Cardiac fibroblast (primary cell): ENCODE data around the gene SDCCAG8.

ENCODE experiments used
- DNase-seq, 2 donors: peaks; one replicate each; pipeline versions ENCODE4 v3.0.0 to v3.0.0-alpha.2; 2010; ENCODE audit warnings: low read depth in 2 of 2
- H3K4me3 ChIP-seq, 2 donors: replicated peaks in 1 of 2; 1 replicate in 1 of 2; 2 replicates in 1 of 2; pipeline ENCODE4 v1.5.1; 2011; ENCODE audit warnings: low read depth in 2 of 2, low read length in 2 of 2, mild to moderate bottlenecking in 2 of 2, moderate library complexity in 1 of 2
- TF ChIP-seq, protein P1 (sequence below): IDR thresholded peaks from one replicate; pipeline ENCODE4 v1.5.1; 2011; ENCODE audit warnings: low read depth, mild to moderate bottlenecking, low read length, inconsistent platforms

SDCCAG8 gene

DNA sequence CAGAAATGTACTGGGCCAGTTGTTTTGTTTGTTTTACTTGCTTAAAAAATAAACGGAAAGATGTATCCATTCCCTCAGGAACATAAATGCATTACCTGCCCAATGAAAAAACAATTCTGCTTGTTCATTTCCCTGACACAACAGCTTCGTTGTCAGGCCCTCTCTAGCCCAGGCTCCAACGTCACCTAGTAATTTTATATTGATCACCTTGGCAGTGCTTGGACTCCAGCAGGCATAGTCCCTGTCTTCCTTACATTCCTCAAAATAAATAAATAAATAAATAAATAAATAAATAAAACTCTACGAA, 2.0 kb upstream of the SDCCAG8 start:
- peak overlapping the region; percentile 91 to 92 for H3K4me3 ChIP-seq
- TF ChIP-seq, protein P1, sequence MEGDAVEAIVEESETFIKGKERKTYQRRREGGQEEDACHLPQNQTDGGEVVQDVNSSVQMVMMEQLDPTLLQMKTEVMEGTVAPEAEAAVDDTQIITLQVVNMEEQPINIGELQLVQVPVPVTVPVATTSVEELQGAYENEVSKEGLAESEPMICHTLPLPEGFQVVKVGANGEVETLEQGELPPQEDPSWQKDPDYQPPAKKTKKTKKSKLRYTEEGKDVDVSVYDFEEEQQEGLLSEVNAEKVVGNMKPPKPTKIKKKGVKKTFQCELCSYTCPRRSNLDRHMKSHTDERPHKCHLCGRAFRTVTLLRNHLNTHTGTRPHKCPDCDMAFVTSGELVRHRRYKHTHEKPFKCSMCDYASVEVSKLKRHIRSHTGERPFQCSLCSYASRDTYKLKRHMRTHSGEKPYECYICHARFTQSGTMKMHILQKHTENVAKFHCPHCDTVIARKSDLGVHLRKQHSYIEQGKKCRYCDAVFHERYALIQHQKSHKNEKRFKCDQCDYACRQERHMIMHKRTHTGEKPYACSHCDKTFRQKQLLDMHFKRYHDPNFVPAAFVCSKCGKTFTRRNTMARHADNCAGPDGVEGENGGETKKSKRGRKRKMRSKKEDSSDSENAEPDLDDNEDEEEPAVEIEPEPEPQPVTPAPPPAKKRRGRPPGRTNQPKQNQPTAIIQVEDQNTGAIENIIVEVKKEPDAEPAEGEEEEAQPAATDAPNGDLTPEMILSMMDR, result no peak
- no peak for DNase-seq

DNA sequence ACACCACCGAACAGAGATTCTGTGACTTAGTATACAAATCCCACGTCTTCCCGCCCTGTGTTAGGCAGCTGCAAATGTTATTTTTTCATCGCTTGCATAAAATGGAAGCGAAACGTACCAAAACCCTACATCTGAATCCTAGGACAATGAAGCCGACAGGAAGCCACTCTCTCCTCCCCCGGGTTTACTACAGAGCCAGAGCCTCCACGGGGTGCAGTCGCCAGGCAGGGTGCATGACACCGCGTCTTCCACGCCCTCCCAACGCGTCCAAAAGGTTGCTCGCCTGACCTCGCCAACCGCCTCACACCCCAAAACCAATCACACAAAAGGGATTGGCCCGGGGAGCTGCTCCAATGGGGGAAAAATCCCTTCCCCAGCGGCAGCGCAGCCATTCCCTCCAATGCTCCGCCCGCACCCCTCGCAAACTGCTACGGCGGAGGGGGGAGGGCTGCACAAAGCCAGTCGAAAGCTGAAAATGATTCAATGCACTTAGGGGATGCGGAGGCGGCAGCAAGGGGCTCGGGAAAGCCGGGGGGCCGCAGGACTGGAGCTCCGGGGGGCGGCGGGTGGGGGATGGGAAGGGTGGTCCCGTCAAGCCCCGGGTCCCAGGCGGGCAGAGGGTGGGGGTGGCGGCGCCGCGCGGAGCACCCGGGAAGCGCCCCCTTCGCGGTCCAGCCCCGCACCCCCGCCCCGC, 1.5 kb upstream of the SDCCAG8 start:
- DNase-seq, result peak; percentile 69 to 76
- peak overlapping the region; percentile 91 to 92 for H3K4me3 ChIP-seq
- TF ChIP-seq, protein P1, result no peak

DNA sequence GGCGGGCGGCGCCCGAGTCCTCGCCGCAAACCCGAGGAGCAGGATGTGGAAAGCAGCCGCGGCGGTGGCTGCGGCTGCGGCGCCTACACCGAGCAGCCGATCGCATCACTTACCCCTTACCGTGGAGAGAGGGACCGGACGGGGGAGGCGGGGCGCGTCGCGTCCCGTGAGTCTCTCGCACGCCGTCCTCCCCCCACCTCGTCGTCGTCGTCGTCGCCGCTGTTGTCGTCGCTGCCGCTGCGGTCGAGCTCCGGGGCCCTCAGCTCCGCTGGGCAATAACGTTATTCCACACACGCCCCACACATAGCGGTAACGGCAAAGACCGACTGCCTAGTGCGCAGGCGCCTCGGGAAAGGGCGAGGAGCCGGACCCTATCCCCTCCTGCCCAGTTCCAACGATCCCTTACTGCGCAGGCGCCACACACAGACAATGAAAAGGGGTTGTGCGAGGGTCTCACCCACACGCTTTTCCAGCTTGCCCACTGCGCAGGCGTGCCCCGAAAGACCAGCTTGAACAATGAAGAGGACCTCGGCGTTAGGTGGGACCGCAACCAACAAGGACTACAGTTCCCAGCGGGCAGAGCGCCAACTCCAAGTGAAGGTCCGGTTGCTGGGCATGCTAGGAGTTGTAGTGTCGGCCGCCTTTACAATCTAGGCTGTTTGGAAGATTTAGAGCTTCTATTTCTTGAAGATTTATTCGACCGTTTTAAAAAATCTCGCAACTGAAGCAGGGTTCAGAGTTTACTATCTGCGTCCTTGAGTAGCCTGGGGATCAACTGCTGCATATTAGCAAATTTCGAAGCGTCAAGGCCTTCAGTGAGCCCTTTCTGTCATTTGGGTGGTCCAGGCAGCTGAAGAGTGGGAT, 682 bp upstream of the SDCCAG8 start, which contains the start of gene CEP170:
CEP170 (minus strand) TSS at position 355 of the 864 bp plus-strand sequence. CDS start 30,001 bp downstream, outside the sequence.
- DNase-seq, result peak; percentile 95 to 99
- TF ChIP-seq, protein P1, result no peak
- H3K4me3 ChIP-seq, result peak within 1 kb of the TSS; percentile 91 to 92

DNA sequence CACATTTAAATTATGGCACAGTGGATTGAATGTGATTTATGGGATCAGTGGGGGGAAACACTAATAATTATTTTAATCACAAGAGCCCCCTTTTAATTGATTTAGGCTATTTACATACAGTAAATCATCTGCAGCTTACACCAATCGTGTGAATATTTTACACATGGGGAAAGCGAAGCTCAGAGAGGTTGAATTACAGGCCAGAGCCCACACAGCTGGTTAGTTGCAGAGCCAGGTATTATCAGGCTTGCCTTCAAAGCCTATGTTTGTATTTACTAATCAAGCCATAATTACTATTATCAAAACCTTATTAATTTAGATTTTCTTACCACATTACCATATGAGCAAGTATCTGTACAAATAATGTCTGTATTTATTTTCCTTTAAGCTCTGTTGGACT, 749 bp downstream of the SDCCAG8 start:
- TF ChIP-seq, protein P1, result no peak
- peak overlapping the region; percentile 91 to 92 for H3K4me3 ChIP-seq
- no peak for DNase-seq

DNA sequence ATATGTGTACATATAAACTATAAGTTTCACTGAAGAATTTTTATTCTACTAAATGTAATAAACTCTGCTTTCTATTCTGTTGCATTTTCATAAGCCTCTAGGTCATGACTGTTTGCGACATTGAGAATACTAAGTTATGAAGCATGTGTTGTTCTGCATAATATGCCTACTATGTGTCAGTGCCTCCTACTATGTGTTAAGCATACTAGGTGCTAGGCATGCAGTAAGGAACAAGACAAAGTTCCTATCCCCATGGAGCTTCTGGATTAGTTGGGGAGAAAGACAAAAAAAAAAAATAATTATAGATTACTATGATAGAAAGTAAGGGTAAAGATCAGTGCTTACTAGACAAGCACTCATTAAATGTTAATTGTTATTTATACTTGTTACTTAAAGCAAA, 1.3 kb downstream of the SDCCAG8 start:
- H3K4me3 ChIP-seq, result peak overlapping the region in 1 of 2 donors; percentile 92
- no peak for DNase-seq
- TF ChIP-seq, protein P1, result no peak

DNA sequence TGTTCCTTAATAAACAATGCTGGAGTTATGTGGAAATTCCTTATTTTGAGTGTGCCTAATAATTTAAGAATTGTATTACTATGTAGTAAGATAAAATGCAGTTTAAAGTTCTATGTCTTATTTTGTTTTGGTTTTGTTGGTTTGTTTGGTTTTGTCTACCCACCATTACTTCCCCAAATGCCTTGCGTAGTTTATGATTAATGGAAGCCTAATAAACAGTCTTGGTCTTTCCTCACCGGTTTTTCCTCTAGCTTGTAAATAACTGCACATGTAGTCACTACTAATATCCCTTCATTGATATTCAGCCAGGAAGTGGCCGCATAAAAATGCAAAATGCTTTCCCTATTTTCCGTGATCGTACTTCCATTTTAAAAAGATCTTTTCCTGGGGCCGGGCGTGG, 2.9 kb downstream of the SDCCAG8 start:
- TF ChIP-seq, protein P1, result no peak
- DNase-seq, result no peak
- no peak overlapping the region for H3K4me3 ChIP-seq
